GM10847 (cell line): Measurements from ENCODE around the gene FOCAD.

Experiments
- POLR2A ChIP-seq: IDR thresholded peaks from 2 replicates; pipeline ENCODE4 v1.6.1; 2011; ENCODE audit not compliant: insufficient read length; ENCODE audit errors: extremely low read depth

Gene FOCAD

DNA sequence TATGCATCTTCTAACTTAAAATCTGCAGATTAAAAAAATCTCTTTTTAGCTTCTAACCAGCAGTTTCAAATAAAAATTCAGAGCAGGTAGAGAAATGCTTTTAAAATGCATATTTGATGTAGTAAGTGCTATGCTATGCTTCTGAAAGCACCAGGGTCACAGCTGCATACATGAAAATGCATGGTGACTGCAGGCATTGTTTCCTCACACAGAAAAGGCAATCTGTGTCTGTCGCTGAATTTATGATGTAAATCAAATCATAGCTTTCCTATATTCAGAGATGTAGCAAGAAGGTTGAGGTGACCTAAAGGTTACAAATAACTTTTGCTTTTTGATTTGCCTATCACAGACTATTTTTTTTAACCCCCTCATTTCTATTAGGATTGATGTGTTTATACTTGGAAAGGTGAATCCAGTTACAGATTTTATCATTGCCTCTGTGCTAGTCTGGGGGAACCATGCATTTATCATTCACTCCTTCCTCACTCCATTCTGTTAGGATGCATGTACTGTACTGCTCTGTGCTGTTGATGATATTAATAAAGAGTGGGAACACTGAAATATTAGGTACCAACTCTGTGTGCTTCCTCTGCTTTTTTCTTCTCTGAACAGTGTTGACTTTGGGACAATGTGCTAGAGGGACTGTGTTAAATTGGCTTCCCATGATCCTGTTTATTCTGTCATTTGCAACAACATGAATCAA lies 65.6 kb downstream of the FOCAD start:
- TF ChIP-seq POLR2A = no peak

DNA sequence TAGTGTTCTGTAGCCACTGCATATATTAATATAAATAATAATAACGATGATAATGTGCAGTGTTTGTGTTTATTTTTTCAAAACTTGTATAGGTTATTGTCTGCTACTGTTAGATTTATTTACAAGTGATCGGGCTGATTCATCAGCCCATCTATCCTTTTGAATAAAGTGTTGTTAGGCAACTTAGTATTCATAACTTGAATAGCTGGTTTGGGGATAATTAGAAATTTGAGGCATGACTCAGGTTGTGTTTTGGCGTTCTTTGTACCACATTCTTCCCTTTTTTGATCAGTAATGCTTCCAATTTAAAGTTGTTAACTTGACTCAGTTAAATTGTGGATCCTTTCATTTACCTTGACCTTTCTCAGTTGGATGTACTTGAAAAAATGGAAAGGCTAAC lies 69.7 kb downstream of the FOCAD start:
- no peak for TF ChIP-seq POLR2A

DNA sequence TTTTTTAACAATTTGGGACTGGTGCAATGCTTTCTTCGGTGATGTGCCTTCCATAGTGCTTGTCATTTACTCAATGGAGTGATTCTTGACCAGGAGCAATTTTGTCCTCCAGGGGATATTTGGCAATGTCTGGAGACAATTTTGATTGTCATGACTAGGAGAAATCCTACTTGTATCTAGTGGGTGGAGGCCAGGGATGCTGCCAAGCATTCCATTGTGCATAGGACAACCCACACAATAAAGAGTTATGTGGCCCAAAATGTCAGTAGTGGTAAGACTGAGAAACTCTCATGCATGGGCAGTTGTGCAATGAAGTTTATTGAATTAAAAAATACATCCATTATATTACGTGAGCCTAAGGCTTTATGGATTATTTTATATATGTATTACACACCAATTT lies 70.5 kb downstream of the FOCAD start:
- no peak for TF ChIP-seq POLR2A

DNA sequence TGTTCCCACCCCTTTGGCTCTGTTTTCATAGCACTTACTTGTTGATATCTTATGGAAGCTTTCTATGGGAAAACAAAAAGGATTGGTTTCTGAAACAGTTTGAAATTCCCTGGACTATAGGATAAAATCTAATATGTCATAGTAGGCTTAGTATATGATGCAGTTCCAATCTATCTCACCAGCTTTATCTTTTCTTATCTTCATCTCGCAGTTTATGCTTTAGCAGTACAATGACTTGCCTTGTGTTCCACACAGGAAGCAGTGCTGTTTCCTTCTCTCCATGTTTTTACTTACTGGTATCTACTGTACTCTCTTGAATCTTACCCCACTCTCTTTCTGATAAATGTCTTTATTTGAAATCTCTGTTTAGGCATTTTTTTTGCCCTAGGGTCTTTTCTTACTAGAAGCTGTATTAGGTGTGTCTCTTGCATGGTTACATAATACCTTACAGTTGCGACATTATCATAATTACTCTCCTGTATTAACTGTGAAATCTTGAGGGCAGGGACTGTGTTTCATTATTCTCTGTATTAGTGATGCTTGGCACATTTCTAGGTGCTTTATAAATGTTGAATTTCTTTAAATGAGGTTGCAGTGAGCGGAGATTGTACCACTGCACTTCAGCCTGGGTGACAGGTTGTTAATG lies 76.3 kb downstream of the FOCAD start:
- no peak for TF ChIP-seq POLR2A

DNA sequence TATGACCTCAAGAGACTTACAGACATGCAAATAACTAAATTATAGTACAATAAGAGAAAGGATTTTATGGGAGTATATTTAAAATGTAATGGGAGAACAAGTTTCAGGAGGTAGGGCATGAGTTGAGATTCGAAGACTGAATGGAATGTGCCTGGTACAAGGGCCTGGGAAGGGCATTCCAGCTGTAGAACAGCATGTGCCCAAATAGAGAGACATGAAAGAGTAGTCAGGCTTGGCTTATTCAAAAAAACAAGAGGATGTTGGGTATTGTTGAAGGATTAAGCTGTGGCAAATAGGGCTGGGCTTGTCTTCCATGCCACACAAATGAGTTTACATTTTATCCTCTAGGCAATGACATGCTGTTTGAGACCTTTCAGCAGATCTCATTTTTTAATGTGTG lies 86.9 kb downstream of the FOCAD start:
- no peak for TF ChIP-seq POLR2A

DNA sequence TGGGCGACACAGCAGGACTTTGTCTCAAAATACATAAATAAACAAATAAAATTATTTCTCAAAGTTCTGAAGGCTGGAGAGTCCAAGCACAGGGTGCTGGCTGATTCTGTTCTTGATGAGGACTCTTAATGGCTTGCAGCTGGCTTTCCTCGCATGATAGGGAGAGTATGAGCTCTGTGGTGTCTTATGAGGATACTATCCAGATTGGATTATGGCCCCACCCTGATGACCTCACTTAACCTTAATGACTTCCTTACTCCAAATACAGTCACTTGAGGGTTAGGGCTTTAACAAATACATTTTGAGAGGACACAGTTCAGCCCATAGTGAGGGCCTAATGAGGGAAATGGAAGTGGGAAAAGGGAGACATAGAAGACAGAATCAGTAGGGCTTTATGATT lies 87.7 kb downstream of the FOCAD start:
- no peak for TF ChIP-seq POLR2A

DNA sequence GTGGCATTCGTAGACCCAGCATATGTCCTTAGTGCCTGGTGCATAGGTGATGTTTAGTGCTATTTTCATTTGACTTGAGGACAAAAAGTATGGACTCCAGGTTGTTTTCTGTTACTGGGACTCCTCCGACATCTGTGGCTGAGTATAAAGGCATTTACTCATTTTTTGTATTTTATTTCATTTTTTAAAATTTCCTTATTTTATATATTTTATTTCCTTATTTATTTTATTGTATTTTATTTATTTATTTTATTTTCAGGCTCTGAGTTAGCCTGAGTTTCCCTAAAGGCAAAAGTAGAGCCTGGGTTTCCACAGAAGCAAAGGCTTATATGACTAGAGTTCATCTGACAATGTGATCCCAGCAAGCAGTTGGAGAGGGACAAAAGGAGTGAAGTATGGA lies 91.6 kb downstream of the FOCAD start:
- no peak for TF ChIP-seq POLR2A

DNA sequence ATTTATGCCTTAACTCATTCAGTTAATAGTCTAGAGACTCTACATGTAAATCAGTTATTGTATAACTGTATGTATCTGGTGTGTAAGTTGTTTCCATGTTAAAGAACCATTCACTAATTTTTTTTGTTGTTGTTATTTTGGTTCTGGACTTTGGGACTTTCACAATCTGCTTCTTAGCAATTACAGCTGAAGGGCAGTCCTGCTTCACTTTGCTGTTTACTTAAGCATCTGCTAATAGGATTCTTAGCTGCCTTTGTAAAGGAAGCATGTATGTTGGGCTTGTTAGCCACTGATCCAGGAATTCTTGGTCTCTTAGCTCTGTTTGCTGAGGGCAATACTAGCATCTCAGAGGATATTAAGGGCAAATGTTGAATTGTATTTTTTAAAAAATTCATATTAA lies 97.0 kb downstream of the FOCAD start:
- no peak for TF ChIP-seq POLR2A

DNA sequence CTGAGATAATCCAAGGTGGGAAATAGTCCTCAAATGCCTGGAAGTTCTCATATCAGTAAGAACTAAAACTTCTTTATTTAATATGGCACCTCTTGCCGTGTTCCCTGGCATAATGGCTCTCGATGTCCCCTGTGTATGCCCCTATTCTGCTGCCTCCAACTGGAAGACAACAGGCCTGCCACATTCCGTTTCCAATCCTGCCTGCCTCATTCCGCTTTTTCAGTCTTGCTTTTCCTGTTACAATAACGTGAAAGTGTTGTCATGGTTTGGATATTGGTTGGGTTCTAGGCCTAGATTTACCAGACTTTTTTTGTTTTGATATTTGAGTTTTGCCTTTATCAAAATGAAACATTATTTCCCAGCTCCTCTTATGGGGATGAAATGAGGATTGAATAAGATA lies 98.2 kb downstream of the FOCAD start:
- no peak for TF ChIP-seq POLR2A

DNA sequence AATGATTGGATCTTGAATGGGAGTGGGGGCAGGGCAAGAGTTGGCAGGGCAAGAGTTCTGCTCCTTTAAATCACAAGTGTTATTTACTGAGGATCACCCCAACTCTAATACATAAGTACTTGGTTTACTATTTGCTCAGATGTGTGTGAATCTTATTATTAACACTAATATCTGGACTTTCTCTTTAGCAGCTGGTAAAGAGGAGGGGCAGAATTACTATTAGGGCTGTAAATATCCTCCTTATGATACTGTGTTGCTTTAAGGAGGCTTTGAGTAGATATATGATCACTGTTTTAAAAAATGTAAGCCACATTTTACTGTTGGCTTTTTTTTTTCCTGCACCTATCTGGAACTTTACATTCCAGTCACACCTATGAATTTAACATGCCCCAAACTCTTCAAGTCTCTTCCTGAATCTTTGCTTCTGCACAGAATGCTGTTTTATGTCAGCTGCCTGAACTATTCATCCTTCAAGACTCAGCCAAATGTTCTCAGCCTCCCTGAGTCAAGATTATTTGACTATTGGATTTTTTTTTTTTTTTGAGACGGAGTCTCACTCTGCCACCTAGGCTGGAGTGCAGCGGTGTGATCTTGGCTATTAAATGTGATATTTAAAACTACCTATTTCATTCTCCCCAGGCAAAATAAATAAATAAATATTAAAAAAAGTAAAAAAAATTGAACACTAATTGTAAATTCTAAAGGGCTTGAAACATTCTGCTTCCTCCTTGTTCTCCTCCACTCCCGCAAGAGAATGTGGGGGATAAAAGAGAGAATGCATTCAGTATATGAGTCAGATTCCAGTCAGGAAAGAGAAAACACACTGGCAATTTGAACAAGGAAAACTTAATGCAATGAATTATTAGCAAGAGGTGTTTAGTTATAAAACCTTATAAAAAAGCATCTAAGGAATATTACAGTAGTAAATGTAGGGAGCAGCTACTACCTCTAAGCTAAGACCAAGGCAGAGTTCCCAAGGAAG lies 99.3 kb downstream of the FOCAD start:
- no peak for TF ChIP-seq POLR2A

DNA sequence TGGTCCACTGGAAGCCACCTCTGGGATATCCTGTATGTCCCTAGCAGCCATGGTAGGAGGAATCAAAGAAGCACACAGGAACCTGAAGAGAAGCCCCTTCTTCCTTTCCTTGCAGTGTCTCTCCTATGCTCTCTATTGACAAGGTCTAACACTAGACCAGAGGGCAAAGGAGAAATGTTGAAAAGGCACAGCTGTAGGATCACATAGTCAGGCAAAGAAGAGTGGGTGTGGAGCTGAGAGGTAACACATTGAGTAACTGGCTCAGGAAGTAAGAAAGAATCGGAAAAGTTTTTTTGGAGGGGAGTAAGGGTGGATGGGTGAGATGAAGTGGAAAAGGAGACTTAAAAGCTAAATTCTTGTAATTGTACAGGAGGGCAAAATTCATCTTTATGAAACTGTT lies 100.1 kb downstream of the FOCAD start:
- no peak for TF ChIP-seq POLR2A

DNA sequence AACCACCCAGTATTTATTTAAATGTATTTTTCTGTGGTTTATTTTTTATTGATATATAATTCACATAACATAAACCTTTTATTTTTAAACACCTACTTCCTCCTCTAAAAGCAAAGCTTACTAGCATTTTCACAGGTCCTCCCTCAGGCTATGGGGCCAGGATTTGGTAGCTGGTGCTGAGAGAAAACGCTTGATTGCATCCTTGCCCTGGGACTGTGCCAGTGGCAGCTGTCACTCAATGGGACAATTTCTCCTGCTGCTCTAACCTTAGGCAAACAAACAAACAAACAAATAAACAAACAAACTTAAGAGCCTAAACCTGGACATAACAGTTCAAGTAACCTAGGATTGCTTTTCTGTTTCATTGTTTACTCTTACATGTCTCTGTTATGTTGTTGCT lies 102.7 kb downstream of the FOCAD start:
- TF ChIP-seq POLR2A = no peak

DNA sequence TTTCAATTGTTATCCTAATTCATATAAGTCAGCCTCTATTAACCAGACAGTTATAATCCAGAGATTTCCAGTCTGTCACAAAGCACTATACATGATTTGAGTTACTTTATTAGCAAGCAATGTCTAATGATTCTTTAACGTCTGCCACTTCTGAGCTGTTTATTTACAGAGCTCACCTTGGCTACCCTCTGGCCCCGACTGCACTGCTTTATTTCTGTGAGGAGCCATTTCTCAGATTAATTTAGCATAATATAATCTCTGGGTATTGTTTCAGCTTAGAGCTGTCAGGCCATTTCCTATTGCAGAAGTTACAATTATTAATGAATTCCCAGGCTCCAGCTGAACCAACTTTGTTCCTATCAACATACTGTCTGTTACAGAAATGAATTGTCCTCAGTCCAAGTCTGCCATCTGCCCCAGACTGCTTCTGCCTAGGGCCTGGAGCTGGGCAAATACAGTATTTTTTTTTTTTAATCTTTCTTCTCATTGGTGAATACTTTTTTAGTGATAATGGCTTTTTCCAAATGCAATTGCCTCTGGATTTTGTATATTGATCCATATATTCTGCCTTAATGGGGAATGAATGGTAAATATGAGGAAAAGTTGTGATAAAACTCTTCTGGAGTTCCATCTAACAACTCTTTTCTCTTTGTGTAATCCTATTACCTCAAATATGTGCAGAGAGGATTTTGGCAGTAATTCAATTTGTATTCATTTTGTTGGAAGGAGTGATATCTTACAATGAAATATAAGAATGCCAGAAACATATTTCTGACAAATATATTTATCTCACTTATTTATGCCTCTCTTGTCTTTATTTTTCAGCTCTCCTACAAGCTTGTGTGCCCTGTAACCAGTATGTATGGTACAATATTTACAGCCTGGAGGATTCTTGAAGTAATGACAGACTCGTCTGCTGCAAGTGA lies 104.7 kb downstream of the FOCAD start:
- no peak for TF ChIP-seq POLR2A

DNA sequence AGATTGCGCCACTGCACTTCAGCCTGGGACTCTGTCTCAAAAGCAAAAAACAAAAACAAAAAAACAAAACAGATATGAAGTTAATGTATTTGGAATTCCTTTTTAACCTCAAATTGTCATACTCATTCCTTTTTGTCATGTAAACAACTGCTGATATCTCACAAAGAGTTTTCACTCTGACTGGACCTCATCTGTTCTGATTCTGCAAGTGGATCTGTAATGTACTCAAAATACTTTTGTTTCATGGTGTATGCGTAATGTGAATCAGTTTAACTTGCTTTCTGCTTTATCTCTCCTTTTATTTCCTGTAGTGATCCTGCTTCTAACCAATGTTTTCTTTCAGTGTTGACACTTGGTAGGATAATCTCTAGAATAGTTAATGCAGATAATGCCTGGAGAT lies 106.7 kb downstream of the FOCAD start:
- TF ChIP-seq POLR2A = no peak

DNA sequence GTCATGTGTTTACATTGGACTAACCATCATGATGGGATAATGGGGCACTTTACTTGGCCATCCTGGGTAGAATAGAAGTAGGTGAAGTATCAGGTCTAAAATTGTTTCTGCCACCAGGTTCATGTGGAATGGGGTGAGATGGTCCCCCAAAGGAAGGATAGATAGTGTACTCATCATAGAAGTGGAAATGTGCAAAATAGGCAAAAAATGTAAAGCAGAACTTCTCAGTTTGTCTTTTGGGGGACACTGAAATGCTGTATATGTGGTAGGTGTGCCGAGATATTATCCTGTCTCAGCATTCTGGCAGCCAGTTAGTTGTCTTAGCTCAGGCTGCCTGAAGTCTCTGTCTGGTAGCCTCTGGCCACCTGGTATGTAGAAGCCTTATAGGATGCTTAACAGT lies 107.6 kb downstream of the FOCAD start:
- TF ChIP-seq POLR2A = no peak
